Breast epithelium (tissue), 4 donors: Measurements from ENCODE around the gene CDY1. TPM values are rescaled to one million over a fixed set of nuclear protein-coding genes. Genes with fewer than 3 reads are reported as not detected.
"Not testable (repeated sequence)": the region's sequence is repeated elsewhere in the genome, so short reads cannot be mapped to it uniquely, and the experiment has no call there.

Experiments
- DNase-seq, 2 donors: peaks; one replicate each; pipeline ENCODE4 v3.0.0-alpha.2; 2019; ENCODE audit warnings: low spot score in 2 of 2
- H3K27ac ChIP-seq, 2 donors: fragments of 200-600 bp; sonication (generic) in 1 of 2; one replicate each; pipeline ENCODE4 v1.5.1; 2016 to 2019; ENCODE audit warnings: mild to moderate bottlenecking in 1 of 2
- H3K27me3 ChIP-seq, 2 donors: fragments of 200-600 bp; sonication (generic) in 1 of 2; one replicate each; pipeline versions ENCODE4 v1.5.1 to v1.6.0; 2017 to 2019; ENCODE audit warnings: control low read depth in 1 of 2, mild to moderate bottlenecking in 1 of 2
- H3K36me3 ChIP-seq: fragments of 200-600 bp; one replicate; pipeline ENCODE4 v1.5.1; 2019
- H3K4me1 ChIP-seq, 2 donors: fragments of 200-600 bp; sonication (generic); one replicate each; pipeline ENCODE4 v1.5.1; 2016 to 2019; ENCODE audit warnings: control low read depth in 1 of 2
- H3K4me3 ChIP-seq, 3 donors: fragments of 200-600 bp; sonication (generic); 1 replicate in 2 of 3; 2 replicates in 1 of 3; pipeline ENCODE4 v1.5.1; 2016 to 2019; ENCODE audit warnings: mild to moderate bottlenecking in 3 of 3, moderate library complexity in 2 of 3
- H3K9me3 ChIP-seq, 2 donors: fragments of 200-600 bp; sonication (generic) in 1 of 2; one replicate each; pipeline ENCODE4 v1.5.1; 2016 to 2019; ENCODE audit warnings: control low read depth in 1 of 2
- intact Hi-C: fragments of 100-400 bp; cut with DNase I; formaldehyde crosslinking; loops from one replicate; pipeline ENCODE4 v1.15.1; 2023; ENCODE audit warnings: low total_unique reads
- total RNA-seq, 3 donors: library from RNA; depleted of rRNA; stranded (reverse); fragments of >200 nt; gene quantifications; one replicate each; pipeline ENCODE4 v1.1.0, GENCODE V29; 2016

CDY1 gene, protein sequence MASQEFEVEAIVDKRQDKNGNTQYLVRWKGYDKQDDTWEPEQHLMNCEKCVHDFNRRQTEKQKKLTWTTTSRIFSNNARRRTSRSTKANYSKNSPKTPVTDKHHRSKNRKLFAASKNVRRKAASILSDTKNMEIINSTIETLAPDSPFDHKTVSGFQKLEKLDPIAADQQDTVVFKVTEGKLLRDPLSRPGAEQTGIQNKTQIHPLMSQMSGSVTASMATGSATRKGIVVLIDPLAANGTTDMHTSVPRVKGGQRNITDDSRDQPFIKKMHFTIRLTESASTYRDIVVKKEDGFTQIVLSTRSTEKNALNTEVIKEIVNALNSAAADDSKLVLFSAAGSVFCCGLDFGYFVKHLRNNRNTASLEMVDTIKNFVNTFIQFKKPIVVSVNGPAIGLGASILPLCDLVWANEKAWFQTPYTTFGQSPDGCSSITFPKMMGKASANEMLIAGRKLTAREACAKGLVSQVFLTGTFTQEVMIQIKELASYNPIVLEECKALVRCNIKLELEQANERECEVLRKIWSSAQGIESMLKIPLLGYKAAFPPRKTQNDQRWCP
- total RNA-seq: not detected

GRCh38 chrY:25621817-25622216 is at the start of gene CDY1:
Gene CDY1, plus strand, starts transcription at chrY:25622117. Its CDS starts 326 bp downstream, at chrY:25622443.
- DNase-seq, H3K9me3 ChIP-seq, H3K4me1 ChIP-seq, H3K27me3 ChIP-seq, H3K27ac ChIP-seq, intact Hi-C loops, H3K4me3 ChIP-seq, H3K36me3 ChIP-seq: not testable (repeated sequence)

DNA sequence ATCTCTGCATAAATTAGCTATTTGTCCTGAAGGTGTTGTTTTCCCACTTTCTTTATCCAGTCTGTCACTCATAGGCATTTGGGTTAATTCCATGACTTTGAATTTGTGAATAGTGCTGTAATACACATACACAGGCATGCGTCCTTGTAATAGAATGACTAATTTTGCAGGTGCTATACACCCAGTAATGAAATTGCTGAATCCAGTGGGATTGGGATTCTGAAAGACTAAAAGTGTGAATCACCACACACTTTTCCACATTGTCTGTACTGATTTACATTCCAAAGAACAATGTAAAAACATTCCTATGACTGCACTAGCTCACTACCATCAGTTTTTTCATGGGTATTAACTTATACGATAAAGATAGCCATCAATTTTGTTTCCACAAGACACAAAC is 28.6 kb upstream of the CDY1 start:
- H3K4me3 ChIP-seq, DNase-seq, H3K4me1 ChIP-seq, H3K27ac ChIP-seq, H3K9me3 ChIP-seq, H3K27me3 ChIP-seq, intact Hi-C loops, H3K36me3 ChIP-seq: not testable (repeated sequence)

DNA sequence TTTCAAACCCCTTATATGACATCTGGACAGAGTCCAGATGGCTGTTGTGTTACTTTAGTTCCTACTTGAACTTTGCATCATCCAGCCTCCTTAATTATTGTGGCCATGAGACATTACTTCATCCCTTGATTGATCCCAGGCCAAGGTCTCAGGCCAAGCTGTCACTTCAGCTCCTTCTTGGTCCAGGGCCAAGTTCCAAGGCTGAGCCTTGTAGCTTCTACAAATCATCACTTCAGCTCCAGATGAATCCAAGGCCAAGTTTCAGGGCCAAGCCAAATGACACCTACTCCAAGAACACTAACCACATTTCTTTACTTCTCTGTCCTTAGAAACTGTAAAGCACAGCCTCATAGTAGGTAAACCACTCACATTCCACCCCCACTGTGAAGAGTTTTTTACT is 1.7 kb upstream of the CDY1 start:
- H3K9me3 ChIP-seq, DNase-seq, H3K27ac ChIP-seq, H3K4me1 ChIP-seq, intact Hi-C loops, H3K27me3 ChIP-seq, H3K4me3 ChIP-seq, H3K36me3 ChIP-seq: not testable (repeated sequence)

- H3K27ac ChIP-seq, H3K9me3 ChIP-seq, intact Hi-C loops, H3K36me3 ChIP-seq, H3K4me1 ChIP-seq, H3K4me3 ChIP-seq, DNase-seq, H3K27me3 ChIP-seq: not testable (repeated sequence)
Measured at GRCh38 chrY:25626524-25626923, 4.6 kb downstream of the CDY1 start.

DNA sequence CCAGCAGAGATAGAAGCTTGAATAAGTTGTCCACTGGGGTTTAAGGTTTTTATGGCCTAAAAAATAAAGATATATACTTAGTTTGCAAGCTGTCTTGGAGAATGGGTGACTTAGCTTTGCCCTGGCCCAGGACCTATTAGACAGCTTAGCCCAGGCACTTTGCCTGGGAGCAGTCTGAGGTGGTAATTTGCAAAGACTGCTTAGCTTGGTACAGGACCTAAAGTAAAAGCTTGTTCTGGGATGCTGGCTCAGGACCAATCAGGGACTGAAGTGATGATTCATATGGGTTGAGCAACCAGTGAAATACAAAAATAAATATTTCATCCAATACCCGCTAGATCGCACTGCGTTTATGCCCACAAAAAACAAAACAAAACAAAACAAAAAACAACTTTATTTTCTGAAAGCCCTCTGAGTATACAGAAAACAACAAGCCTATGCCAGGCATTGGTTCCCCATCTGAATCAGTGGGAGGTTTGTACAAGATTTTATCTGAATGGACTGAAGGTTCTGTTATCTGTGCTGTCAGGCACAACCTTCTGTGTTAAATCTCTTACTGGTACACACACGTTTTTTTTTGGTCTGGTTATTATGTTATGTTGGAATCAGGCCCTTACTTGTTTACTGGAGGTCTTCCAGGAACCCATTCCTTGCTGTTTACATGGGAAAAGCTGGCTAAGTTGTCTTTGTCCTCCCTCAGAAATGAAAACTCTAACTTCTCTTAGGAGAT is 8.6 kb downstream of the CDY1 start:
- H3K27ac ChIP-seq, intact Hi-C loops, H3K4me1 ChIP-seq, H3K9me3 ChIP-seq, H3K4me3 ChIP-seq, H3K27me3 ChIP-seq, H3K36me3 ChIP-seq, DNase-seq: not testable (repeated sequence)

GRCh38 chrY:25639852-25640251 is 17.9 kb downstream of the CDY1 start:
- intact Hi-C loops, DNase-seq, H3K9me3 ChIP-seq, H3K4me3 ChIP-seq, H3K27ac ChIP-seq, H3K4me1 ChIP-seq, H3K27me3 ChIP-seq, H3K36me3 ChIP-seq: not testable (repeated sequence)

DNA sequence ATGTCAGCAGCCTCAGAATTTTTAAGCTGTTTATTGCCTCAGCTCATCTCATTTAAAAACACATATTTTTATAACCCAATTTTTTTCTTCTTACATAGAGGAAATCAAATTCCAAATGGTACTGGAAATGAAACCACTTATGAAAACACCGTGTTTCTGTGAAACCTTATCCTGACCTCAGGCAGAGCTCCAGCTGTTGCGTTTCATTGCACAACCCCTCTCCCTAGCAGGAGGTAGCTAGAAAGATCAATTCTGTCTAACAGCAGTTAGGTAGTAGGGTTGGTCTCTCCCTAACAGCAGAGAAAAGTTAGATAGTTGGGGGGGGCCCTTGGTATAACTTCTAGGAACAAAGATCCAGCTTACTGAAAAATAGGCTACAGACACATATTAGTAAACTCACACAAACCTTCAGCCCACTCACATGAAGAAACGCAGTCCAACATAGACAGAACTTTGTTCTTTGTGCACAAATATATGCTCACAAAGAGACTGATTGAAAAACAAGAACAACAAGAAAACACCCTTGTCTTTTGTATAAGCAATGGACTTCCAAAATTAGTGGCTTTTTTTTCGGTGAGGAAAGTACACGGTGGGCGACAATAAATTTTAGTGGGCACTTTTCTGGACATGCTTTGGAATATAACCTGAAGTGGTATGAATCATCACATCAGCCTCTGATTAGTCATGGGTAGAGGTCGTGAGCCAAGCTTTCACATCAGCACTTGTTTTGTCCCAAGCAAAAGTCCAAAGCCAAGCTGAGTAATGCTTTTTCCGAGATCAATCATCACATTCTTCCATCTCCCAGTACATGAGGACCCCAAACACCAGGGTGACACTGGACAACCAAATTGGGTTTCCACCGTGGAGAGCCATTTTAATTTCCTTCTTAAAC is 21.4 kb downstream of the CDY1 start:
- H3K27me3 ChIP-seq, H3K4me1 ChIP-seq, DNase-seq, intact Hi-C loops, H3K4me3 ChIP-seq, H3K9me3 ChIP-seq, H3K36me3 ChIP-seq, H3K27ac ChIP-seq: not testable (repeated sequence)
